Endothelial cell of umbilical vein (primary cell): ENCODE data around the gene FRMD4A. TPM values are rescaled to one million over a fixed set of nuclear protein-coding genes. Genes with fewer than 3 reads are reported as not detected.

Experiments
- BruUV-seq: library from RNA; stranded (reverse); fragments of 400-500 nt; replicated peaks from 2 replicates; lab custom pipeline; 2021; lab: Mats Ljungman, UMichigan
- CTCF ChIA-PET: fragments of 300-600, 350-600 bp; sonication (Branson Sonifier 250); formaldehyde crosslinking; loops from one replicate; lab custom pipeline; 2021; ENCODE audit warnings: antibody characterized with exemption, inconsistent platforms; lab: Charles Lee
- POLR2A ChIA-PET: fragments of 300-600, 350-600 bp; sonication (Branson Sonifier 250); formaldehyde crosslinking; loops from one replicate; lab custom pipeline; 2021; ENCODE audit warnings: antibody characterized with exemption, inconsistent platforms; lab: Charles Lee
- DNase-seq: peaks from one replicate; pipeline ENCODE4 v3.0.0-alpha.2; 2011; ENCODE audit warnings: low read depth, low spot score
- FAIRE-seq: peaks from 2 replicates; lab custom pipeline; 2011; peaks lifted over from hg19 to GRCh38; lab: Jason Lieb, UNC
- H2AFZ ChIP-seq: 2 replicates; pipeline ENCODE4 v1.6.0; 2012; ENCODE audit warnings: low read depth, low read length, control low read depth, inconsistent platforms
- H3K27ac ChIP-seq: 2 replicates; pipeline ENCODE4 v1.5.1; 2011; ENCODE audit warnings: low read depth, mild to moderate bottlenecking, control low read depth, low read length, moderate library complexity; ENCODE audit not compliant: insufficient read depth
- H3K27me3 ChIP-seq, 2 experiments: 2 replicates each; pipeline versions ENCODE4 v1.6.0 to v1.6.1; 2011; ENCODE audit warnings: low read length in 2 of 2, mixed read lengths in 1 of 2; ENCODE audit not compliant: control insufficient read depth in 2 of 2, insufficient read depth in 2 of 2
- H3K36me3 ChIP-seq, 2 experiments: 2 replicates in 1 of 2; 3 replicates in 1 of 2; pipeline ENCODE4 v1.5.1; 2011; ENCODE audit warnings: low read length in 2 of 2, mild to moderate bottlenecking in 1 of 2, moderate library complexity in 1 of 2; ENCODE audit not compliant: control insufficient read depth in 2 of 2, insufficient read depth in 2 of 2; ENCODE audit errors: extremely low read depth in 1 of 2
- H3K4me1 ChIP-seq: 3 replicates; pipeline ENCODE4 v1.5.1; 2011; ENCODE audit warnings: mild to moderate bottlenecking, low read length; ENCODE audit not compliant: control insufficient read depth, insufficient read depth; ENCODE audit errors: extremely low read depth
- H3K4me2 ChIP-seq: 2 replicates; pipeline ENCODE4 v1.6.1; 2011; ENCODE audit warnings: low read length, control low read depth, mixed read lengths; ENCODE audit not compliant: insufficient read depth
- H3K4me3 ChIP-seq, 3 experiments: fragments of 200-600 bp in 1 of 3; sonication (generic), shearing (Covaris generic) in 1 of 3; replicated peaks in 1 of 3; 2 replicates each; pipeline ENCODE4 v1.5.1; 2011 to 2016; ENCODE audit warnings: control low read depth in 3 of 3, low read length in 3 of 3, mild to moderate bottlenecking in 2 of 3, inconsistent platforms in 1 of 3, low read depth in 1 of 3, moderate library complexity in 1 of 3; ENCODE audit not compliant: insufficient read depth in 1 of 3
- H3K79me2 ChIP-seq: 2 replicates; pipeline ENCODE4 v1.6.0; 2012; ENCODE audit warnings: low read length, inconsistent platforms; ENCODE audit not compliant: control insufficient read depth, insufficient read depth
- H3K9ac ChIP-seq: replicated peaks from 2 replicates; pipeline ENCODE3; 2011; ENCODE audit warnings: low read length, control low read depth; ENCODE audit not compliant: insufficient read depth; ENCODE audit errors: extremely low read depth
- H3K9me1 ChIP-seq: replicated peaks from 3 replicates; pipeline ENCODE4 v1.6.0; 2011; ENCODE audit warnings: mild to moderate bottlenecking, low read length; ENCODE audit not compliant: control insufficient read depth, insufficient read depth; ENCODE audit errors: extremely low read depth
- H3K9me3 ChIP-seq: replicated peaks from 2 replicates; pipeline ENCODE4 v1.5.1; 2012; ENCODE audit warnings: low read length, inconsistent platforms; ENCODE audit not compliant: control insufficient read depth, insufficient read depth
- H4K20me1 ChIP-seq: replicated peaks from 2 replicates; pipeline ENCODE3; 2011; ENCODE audit warnings: mild to moderate bottlenecking, low read length; ENCODE audit not compliant: control insufficient read depth, insufficient read depth; ENCODE audit errors: extremely low read depth
- EZH2 ChIP-seq: IDR thresholded peaks from 2 replicates; pipeline ENCODE4 v1.6.1; 2012; ENCODE audit warnings: borderline replicate concordance, low read depth, mild to moderate bottlenecking, moderate library complexity, low read length, inconsistent platforms; ENCODE audit not compliant: severe bottlenecking
- FOS ChIP-seq: IDR thresholded peaks from 2 replicates; pipeline ENCODE4 v1.6.1; 2011; ENCODE audit warnings: mild to moderate bottlenecking, low read length, moderate library complexity, borderline replicate concordance; ENCODE audit not compliant: insufficient read depth
- JUN ChIP-seq: IDR thresholded peaks from 2 replicates; pipeline ENCODE4 v1.6.1; 2011; ENCODE audit warnings: borderline replicate concordance, low read depth; ENCODE audit not compliant: insufficient read length, insufficient read depth
- MAX ChIP-seq: IDR thresholded peaks from 2 replicates; pipeline ENCODE4 v1.6.1; 2011; ENCODE audit not compliant: insufficient read depth, insufficient read length
- MYC ChIP-seq: IDR thresholded peaks from one replicate; pipeline ENCODE4 v1.6.1; 2011; ENCODE audit warnings: mild to moderate bottlenecking, low read depth, low read length
- POLR2A ChIP-seq: IDR thresholded peaks from 2 replicates; pipeline ENCODE4 v1.6.1; 2012; ENCODE audit warnings: low read depth, mild to moderate bottlenecking, control low read depth, low read length
- dilution Hi-C: fragments of 300-500 bp; cut with MboI; formaldehyde crosslinking; loops from one replicate; pipeline ENCODE4 v1.15.0; 2019; ENCODE audit warnings: low sequenced_read_pairs; ENCODE audit not compliant: extremely low pct_ligation_motif_present
- intact Hi-C: fragments of 100-400 bp; cut with micrococcal nuclease; formaldehyde crosslinking; loops from one replicate; pipeline ENCODE4 v1.10.0; 2022
- polyA plus RNA-seq, 4 experiments: library from polyadenylated mRNA; depleted of rRNA in 3 of 4; stranded (reverse) in 3 of 4; unstranded in 1 of 4; fragments of >200 nt; gene quantifications; 2 replicates each; pipeline versions ENCODE4 v1.2.1 to v1.2.3, GENCODE V29; 2011 to 2012; ENCODE audit warnings: missing spikeins in 1 of 4
- total RNA-seq: library from RNA; stranded (reverse); gene quantifications from 2 replicates; pipeline ENCODE4 v1.2.3, GENCODE V29; 2021
- TF ChIP-seq, protein P1 (sequence below), 2 donors: IDR thresholded peaks; 1 replicate in 1 of 2; 2 replicates in 1 of 2; pipeline ENCODE4 v1.5.1; 2011; ENCODE audit warnings: low read length in 2 of 2, mild to moderate bottlenecking in 2 of 2, moderate library complexity in 2 of 2, control low read depth in 1 of 2, inconsistent platforms in 1 of 2, low read depth in 1 of 2; ENCODE audit not compliant: insufficient read depth in 1 of 2; ENCODE audit errors: extremely low read depth in 1 of 2

FRMD4A gene
- total and polyA plus RNA-seq, 2 donors (not counting 3 experiments of a cell fraction or from before 2014, with no cell fraction given): 123 to 148 TPM

DNA sequence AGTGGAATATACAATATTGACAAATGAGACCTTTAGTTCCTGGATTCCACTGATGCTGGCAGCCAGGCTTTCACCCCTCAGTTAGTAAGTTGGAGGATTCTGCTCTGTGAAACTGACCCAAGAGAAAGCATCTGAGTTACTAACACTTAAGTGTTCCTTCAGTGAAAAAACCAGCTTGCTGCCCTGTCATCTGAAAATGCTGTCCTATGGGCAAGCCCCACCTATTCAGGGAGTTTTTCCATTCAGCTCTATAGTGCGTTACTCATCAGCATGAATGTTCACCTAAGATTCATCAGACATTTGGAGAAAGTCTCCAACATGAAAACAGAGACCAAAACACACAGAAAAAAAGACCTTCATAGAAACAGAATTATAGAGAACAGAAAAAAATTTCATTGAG is 706.1 kb downstream of the FRMD4A start:
- Histone ChIP-seq H2AFZ (no peak overlapping the region), H3K4me1 (no peaks in the 10 kb centered on the region), H3K27ac (no peak overlapping the region), H4K20me1 (no peaks in the 10 kb centered on the region), H3K9me3 (no peaks in the 10 kb centered on the region), H3K79me2 (no peaks in the 10 kb centered on the region), H3K4me3 (no peak overlapping the region), H3K9ac (no peak overlapping the region), H3K9me1 (no peaks in the 10 kb centered on the region), H3K36me3 (peaks cover 0 to 4% of the 10 kb centered on the region in 2 experiments), H3K4me2 (no peak overlapping the region), H3K27me3 (no peaks in the 10 kb centered on the region)
- DNase-seq (no peak), FAIRE-seq (no peak)
- POLR2A ChIA-PET: no interaction called here
- CTCF ChIA-PET: interaction anchor here (1.4 kb wide), 1 partner anchor 10 kb away, joined by 3 read pairs; no protein-coding TSS in a partner anchor
- dilution Hi-C loops: no loop called here
- TF ChIP-seq FOS: no peak
- TF ChIP-seq EZH2: no peak
- TF ChIP-seq, protein P1, sequence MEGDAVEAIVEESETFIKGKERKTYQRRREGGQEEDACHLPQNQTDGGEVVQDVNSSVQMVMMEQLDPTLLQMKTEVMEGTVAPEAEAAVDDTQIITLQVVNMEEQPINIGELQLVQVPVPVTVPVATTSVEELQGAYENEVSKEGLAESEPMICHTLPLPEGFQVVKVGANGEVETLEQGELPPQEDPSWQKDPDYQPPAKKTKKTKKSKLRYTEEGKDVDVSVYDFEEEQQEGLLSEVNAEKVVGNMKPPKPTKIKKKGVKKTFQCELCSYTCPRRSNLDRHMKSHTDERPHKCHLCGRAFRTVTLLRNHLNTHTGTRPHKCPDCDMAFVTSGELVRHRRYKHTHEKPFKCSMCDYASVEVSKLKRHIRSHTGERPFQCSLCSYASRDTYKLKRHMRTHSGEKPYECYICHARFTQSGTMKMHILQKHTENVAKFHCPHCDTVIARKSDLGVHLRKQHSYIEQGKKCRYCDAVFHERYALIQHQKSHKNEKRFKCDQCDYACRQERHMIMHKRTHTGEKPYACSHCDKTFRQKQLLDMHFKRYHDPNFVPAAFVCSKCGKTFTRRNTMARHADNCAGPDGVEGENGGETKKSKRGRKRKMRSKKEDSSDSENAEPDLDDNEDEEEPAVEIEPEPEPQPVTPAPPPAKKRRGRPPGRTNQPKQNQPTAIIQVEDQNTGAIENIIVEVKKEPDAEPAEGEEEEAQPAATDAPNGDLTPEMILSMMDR (IDR thresholded peaks at IDR 0.05; ENCODE audit: extremely low read depth in 1 of 2, insufficient read depth in 1 of 2, low read depth in 1 of 2, low read length in 2 of 2): no peak
- TF ChIP-seq POLR2A: no peak
- no peak for TF ChIP-seq MYC
- no peak for TF ChIP-seq MAX
- TF ChIP-seq JUN: no peak
- BruUV-seq: no TSS peak
- intact Hi-C loops: no loop called here
